B cell (primary cell): Measurements from ENCODE around the gene ALOX15B. TPM values are rescaled to one million over a fixed set of nuclear protein-coding genes. Genes with fewer than 3 reads are reported as not detected.

ENCODE experiments used
- ATAC-seq: fragments of 200-7000 bp; cut with Tn5 transposase; one replicate; pipeline ENCODE4 v1.10.0; 2021; ENCODE audit warnings: low read depth, mild to moderate bottlenecking, moderate number of reproducible peaks, moderate library complexity
- CTCF ChIA-PET: fragments of 350-600 bp; sonication (Branson Sonifier 250); formaldehyde crosslinking; loops from one replicate; lab custom pipeline; 2021; ENCODE audit warnings: antibody characterized with exemption, inconsistent platforms; lab: Charles Lee
- POLR2A ChIA-PET: fragments of 350-600 bp; sonication (Branson Sonifier 250); formaldehyde crosslinking; loops from one replicate; lab custom pipeline; 2021; ENCODE audit warnings: antibody characterized with exemption; lab: Charles Lee
- DNase-seq: peaks from one replicate; pipeline ENCODE4 v3.0.0; 2013
- H2AFZ ChIP-seq: 2 replicates; pipeline ENCODE4 v1.6.1; 2012; ENCODE audit warnings: mild to moderate bottlenecking, low read depth, low read length; ENCODE audit not compliant: insufficient read depth, poor library complexity, severe bottlenecking
- H3K27ac ChIP-seq, 2 donors: 1 replicate in 1 of 2; 2 replicates in 1 of 2; pipeline ENCODE4 v1.5.1; 2012 to 2013; ENCODE audit warnings: low read length in 2 of 2, mild to moderate bottlenecking in 2 of 2, moderate library complexity in 1 of 2
- H3K27me3 ChIP-seq, 4 experiments: fragments of 200-600 bp in 1 of 4; sonication (generic) in 1 of 4; replicated peaks in 1 of 4; 1 replicate in 2 of 4; 2 replicates in 2 of 4; pipeline versions ENCODE4 v1.6.1 to v1.7.0; 2013 to 2016; ENCODE audit warnings: low read length in 3 of 4, mild to moderate bottlenecking in 2 of 4, mixed read lengths in 1 of 4, moderate library complexity in 1 of 4; ENCODE audit not compliant: insufficient read depth in 4 of 4, control insufficient read depth in 3 of 4; ENCODE audit errors: control extremely low read depth in 1 of 4
- H3K36me3 ChIP-seq, 2 experiments: replicated peaks in 1 of 2; 1 replicate in 1 of 2; 2 replicates in 1 of 2; pipeline versions ENCODE4 v1.6.1 to v1.7.1; 2013; ENCODE audit warnings: low read length in 1 of 2; ENCODE audit not compliant: insufficient read depth in 2 of 2, control insufficient read depth in 1 of 2; ENCODE audit errors: control extremely low read depth in 1 of 2, extremely low read depth in 1 of 2
- H3K4me1 ChIP-seq, 2 donors: fragments of 200-600 bp in 1 of 2; sonication (generic) in 1 of 2; 1 replicate in 1 of 2; 2 replicates in 1 of 2; pipeline versions ENCODE4 v1.5.1 to v1.6.1; 2013 to 2017; ENCODE audit warnings: low read length in 2 of 2; ENCODE audit not compliant: control insufficient read depth in 2 of 2, insufficient read depth in 2 of 2
- H3K4me2 ChIP-seq: replicated peaks from 2 replicates; pipeline ENCODE3; 2012; ENCODE audit warnings: mild to moderate bottlenecking, low read depth, low read length; ENCODE audit not compliant: poor library complexity, severe bottlenecking
- H3K4me3 ChIP-seq, 5 experiments: fragments of 200-600 bp in 1 of 5; sonication (generic) in 1 of 5; 1 replicate in 3 of 5; 2 replicates in 2 of 5; pipeline versions ENCODE4 v1.5.1 to v1.7.0; 2011 to 2016; ENCODE audit warnings: low read length in 4 of 5, mild to moderate bottlenecking in 4 of 5, low read depth in 2 of 5, control low read depth in 1 of 5, moderate library complexity in 1 of 5; ENCODE audit not compliant: insufficient read depth in 1 of 5; ENCODE audit errors: control extremely low read depth in 1 of 5, extremely low read depth in 1 of 5
- H3K79me2 ChIP-seq: fragments of 200-600 bp; sonication (generic); one replicate; pipeline ENCODE4 v1.6.0; 2016; ENCODE audit warnings: low read length; ENCODE audit not compliant: control insufficient read depth, insufficient read depth
- H3K9ac ChIP-seq: fragments of 200-600 bp; sonication (generic); 2 replicates; pipeline ENCODE4 v1.6.1; 2017; ENCODE audit warnings: mild to moderate bottlenecking, low read length, moderate library complexity
- H3K9me3 ChIP-seq, 3 donors: one replicate each; pipeline versions ENCODE4 v1.6.1 to v1.7.1; 2013; ENCODE audit warnings: low read length in 2 of 3; ENCODE audit not compliant: control insufficient read depth in 2 of 3, insufficient read depth in 1 of 3; ENCODE audit errors: control extremely low read depth in 1 of 3
- H4K20me1 ChIP-seq: 2 replicates; pipeline ENCODE4 v1.6.0; 2012; ENCODE audit warnings: mild to moderate bottlenecking, low read length; ENCODE audit not compliant: insufficient read depth, control insufficient read depth, poor library complexity, severe bottlenecking
- H3K27ac Mint-ChIP-seq: one replicate; pipeline ENCODE4 v1.8.0; 2021; ENCODE audit warnings: mixed read lengths
- H3K27me3 Mint-ChIP-seq: one replicate; pipeline ENCODE4 v1.8.0; 2021; ENCODE audit warnings: mixed read lengths
- H3K4me1 Mint-ChIP-seq: one replicate; pipeline ENCODE4 v1.8.0; 2021; ENCODE audit warnings: mixed read lengths
- H3K4me3 Mint-ChIP-seq: one replicate; pipeline ENCODE4 v1.8.0; 2021; ENCODE audit warnings: mixed read lengths
- H3K9me3 Mint-ChIP-seq: one replicate; pipeline ENCODE4 v1.8.0; 2022; ENCODE audit warnings: mixed read lengths; ENCODE audit not compliant: insufficient read depth
- CTCF ChIP-seq: fragments of 200-600 bp; IDR thresholded peaks from one replicate; pipeline ENCODE4 v1.8.0; 2022; ENCODE audit warnings: antibody characterized with exemption, mild to moderate bottlenecking
- EZH2 ChIP-seq: IDR thresholded peaks from 2 replicates; pipeline ENCODE4 v1.6.1; 2012; ENCODE audit warnings: borderline replicate concordance, low read depth, mild to moderate bottlenecking, moderate library complexity, low read length; ENCODE audit not compliant: insufficient read depth, poor library complexity, severe bottlenecking
- WGBS: methylation state at CpG from one replicate; pipeline ENCODE4 v1.1.5; 2013; ENCODE audit warnings: missing lambda C conversion rate; ENCODE audit not compliant: insufficient coverage; 5-methylcytosine and 5-hydroxymethylcytosine counted together
- intact Hi-C: fragments of 100-400 bp; cut with micrococcal nuclease; formaldehyde crosslinking; loops from one replicate; pipeline ENCODE4 v1.10.0; 2022
- polyA plus RNA-seq: library from polyadenylated mRNA; depleted of rRNA; stranded (reverse); fragments of >200 nt; gene quantifications from 2 replicates; pipeline ENCODE4 v1.2.3, GENCODE V29; 2012
- total RNA-seq, 2 donors: library from RNA; stranded (reverse); fragments of 120-200 nt in 1 of 2; gene quantifications; 1 replicate in 1 of 2; 2 replicates in 1 of 2; pipeline versions ENCODE4 v1.2.3 to v1.2.4, GENCODE V29; 2013 to 2022

The ALOX15B gene
- total and polyA plus RNA-seq, 2 donors (not counting 1 experiment from before 2014, with no cell fraction given), result 0.03 TPM; not detected in 1

- Mint-ChIP-seq H3K27me3 (peaks cover 48% of the 10 kb centered on the region), H3K4me1 (peaks cover 1% of the 10 kb centered on the region), H3K27ac (no peak overlapping the region), H3K4me3 (no peak overlapping the region), H3K9me3 (no peaks in the 10 kb centered on the region)
- 11% methylated on average over 3 of the region's 28 CpGs for WGBS
- H3K36me3 ChIP-seq, result no peaks in the 10 kb centered on the region
- no peak overlapping the region for H2AFZ ChIP-seq
- H3K4me1 ChIP-seq, result no peaks in the 10 kb centered on the region
- H3K4me2 ChIP-seq, result no peak overlapping the region
- DNase-seq (no peak), ATAC-seq (no peak)
- peaks cover 0 to 3% (median 0%) of the 10 kb centered on the region in 3 donors for H3K9me3 ChIP-seq
- peaks cover 0 to 50% (median 23%) of the 10 kb centered on the region in 4 experiments for H3K27me3 ChIP-seq
- POLR2A ChIA-PET, result interaction anchor here (0.6 kb wide), 1 partner anchor 74 kb away, joined by 4 read pairs; no protein-coding TSS in a partner anchor
- no peaks in the 10 kb centered on the region for H3K79me2 ChIP-seq
- H4K20me1 ChIP-seq, result no peaks in the 10 kb centered on the region
- CTCF ChIA-PET, result no interaction called here
- no peak overlapping the region for H3K27ac ChIP-seq
- H3K9ac ChIP-seq, result no peak overlapping the region
- TF ChIP-seq CTCF (no peak), EZH2 (no peak)
- no peak overlapping the region for H3K4me3 ChIP-seq
- intact Hi-C loops, result loop anchor here (10.0 kb wide), 1 partner anchor 1461 kb away; no protein-coding TSS in a partner anchor
Observed at GRCh38 chr17:8063761-8064534, 25.1 kb downstream of the ALOX15B start.

- intact Hi-C loops, result loop anchor here (10.0 kb wide), 1 partner anchor 1460 kb away; no protein-coding TSS in a partner anchor
- Mint-ChIP-seq H3K27ac (no peak overlapping the region), H3K9me3 (no peaks in the 10 kb centered on the region), H3K27me3 (peaks cover 46% of the 10 kb centered on the region), H3K4me1 (peaks cover 3% of the 10 kb centered on the region), H3K4me3 (no peak overlapping the region)
- Histone ChIP-seq H3K79me2 (no peaks in the 10 kb centered on the region), H3K9me3 (peaks cover 0 to 3% (median 0%) of the 10 kb centered on the region in 3 donors), H3K4me1 (no peaks in the 10 kb centered on the region), H3K36me3 (no peaks in the 10 kb centered on the region), H3K9ac (no peak overlapping the region), H2AFZ (no peak overlapping the region), H4K20me1 (no peaks in the 10 kb centered on the region), H3K27me3 (peaks cover 0 to 43% (median 20%) of the 10 kb centered on the region in 4 experiments), H3K27ac (no peak overlapping the region), H3K4me2 (no peak overlapping the region), H3K4me3 (no peak overlapping the region)
- CTCF ChIA-PET, result no interaction called here
- WGBS, result 100% methylated on average over 1 of the region's 6 CpGs
- POLR2A ChIA-PET, result no interaction called here
- TF ChIP-seq CTCF (no peak), EZH2 (no peak)
- DNase-seq (no peak), ATAC-seq (no peak)
Observed at GRCh38 chr17:8064561-8065019, 25.7 kb downstream of the ALOX15B start.
